K562 (cell line): Measurements from ENCODE around the gene LIN9. TPM values are rescaled to one million over a fixed set of nuclear protein-coding genes. Genes with fewer than 3 reads are reported as not detected.
A peak's percentile ranks its signal among the peaks of the same experiment; 100 is the strongest.

ENCODE experiments used
- ATF6 ChIP-seq: sonication (generic); formaldehyde crosslinking; IDR thresholded peaks from 2 replicates; pipeline ENCODE4 v1.4.0; 2020; ENCODE audit warnings: mild to moderate bottlenecking, missing genetic modification reagents
- BDP1 ChIP-seq: IDR thresholded peaks from 3 replicates; pipeline ENCODE4 v1.6.1; 2011; ENCODE audit not compliant: insufficient read length, insufficient read depth
- BMI1 ChIP-seq: fragments of 150-350 bp; IDR thresholded peaks from 2 replicates; pipeline ENCODE4 v1.6.1; 2014; ENCODE audit warnings: low read length
- EP300 ChIP-seq: IDR thresholded peaks from 2 replicates; pipeline ENCODE4 v1.6.1; 2012; ENCODE audit warnings: low read length, improper control_type of control experiment
- HDAC3 ChIP-seq: fragments of 450-650 bp; IDR thresholded peaks from 2 replicates; pipeline ENCODE4 v1.6.1; 2018; ENCODE audit warnings: borderline replicate concordance, mild to moderate bottlenecking, moderate library complexity; ENCODE audit not compliant: partially characterized antibody
- MEIS2 ChIP-seq: fragments of 450-650 bp; IDR thresholded peaks from 2 replicates; pipeline ENCODE4 v1.6.1; 2014; ENCODE audit warnings: mild to moderate bottlenecking; ENCODE audit not compliant: partially characterized antibody
- RNF2 ChIP-seq: sonication (generic); IDR thresholded peaks from 2 replicates; pipeline ENCODE4 v1.6.1; 2016
- TCF3 ChIP-seq: sonication (generic); formaldehyde crosslinking; IDR thresholded peaks from 2 replicates; pipeline ENCODE4 v1.4.0; 2020; ENCODE audit warnings: mild to moderate bottlenecking, missing genetic modification reagents
- TEAD4 ChIP-seq, 2 experiments: sonication (generic) in 1 of 2; formaldehyde crosslinking in 1 of 2; IDR thresholded peaks; 2 replicates each; pipeline versions ENCODE4 v1.6.1 to v1.8.0; 2012 to 2022; ENCODE audit warnings: borderline replicate concordance in 1 of 2, inconsistent platforms in 1 of 2, low read length in 1 of 2, mild to moderate bottlenecking in 1 of 2, missing genetic modification reagents in 1 of 2
- ZNF324 ChIP-seq: fragments of 250-450 bp; sonication (Bioruptor Pico); IDR thresholded peaks from 2 replicates; pipeline ENCODE4 v1.4.0; 2020; ENCODE audit warnings: mild to moderate bottlenecking
- ZNF766 ChIP-seq: fragments of 200-800 bp; sonication (Bioruptor generic); conservative IDR thresholded peaks from 2 replicates; pipeline ENCODE4 v1.6.1; 2016; ENCODE audit warnings: missing genetic modification characterization, missing compliant biosample characterization
- polyA plus RNA-seq, 8 experiments: library from polyadenylated mRNA; depleted of rRNA in 4 of 8; stranded (reverse) in 5 of 8; unstranded in 3 of 8; fragments of >200 nt; fragmentation: Nextera tagmentation in 2 of 8; fragmentation: Illumina TruSeq in 1 of 8; extraction: Ambion mirVana in 2 of 8; extraction: Trizol in 1 of 8; gene quantifications; 2 replicates each; pipeline versions ENCODE4 v1.2.1 to v1.2.3, GENCODE V29; 2011 to 2014; ENCODE audit warnings: inconsistent platforms in 1 of 8, missing spikeins in 1 of 8
- total RNA-seq, 7 experiments: library from RNA; depleted of rRNA in 6 of 7; stranded (reverse); fragments of >200 nt in 6 of 7; fragmentation: Illumina TruSeq in 2 of 7; extraction: Trizol in 2 of 7; gene quantifications; 2 replicates each; pipeline versions ENCODE4 v1.2.1 to v1.2.3, GENCODE V29; 2011 to 2021; ENCODE audit warnings: low replicate concordance in 1 of 7
- TF ChIP-seq, protein P1 (sequence below): fragments of 450-650 bp; IDR thresholded peaks from 2 replicates; pipeline ENCODE4 v1.7.0; 2016; ENCODE audit warnings: borderline replicate concordance

Gene LIN9
- total and polyA plus RNA-seq, 9 of the 15 experiments (the other 6 are each of a cell fraction or from before 2014, with no cell fraction given) = 18.8 to 33.0 (median 25.5) TPM

- 0 out of 2 replicates have a peak, but pooled peaks have one; percentile 37 for TF ChIP-seq RNF2
- TF ChIP-seq EP300 = 0 out of 2 replicates have a peak, but pooled peaks have one; percentile 34
- peak; percentile 76 for TF ChIP-seq TEAD4 (IDR thresholded peaks at IDR 0.05; ENCODE audit: low read length)
- TF ChIP-seq TEAD4 (CRISPR knock-in tag; IDR thresholded peaks at IDR 0.05; ENCODE audit: borderline replicate concordance) = no peak
- TF ChIP-seq TCF3 = peak; percentile 77
- no peak for TF ChIP-seq ATF6 (CRISPR knock-in tag)
- TF ChIP-seq ZNF766 = peak; percentile 92
- TF ChIP-seq BMI1 = no peak
- TF ChIP-seq ZNF324 = no peak
- no peak for TF ChIP-seq MEIS2
- no peak for TF ChIP-seq HDAC3
- TF ChIP-seq, protein P1, sequence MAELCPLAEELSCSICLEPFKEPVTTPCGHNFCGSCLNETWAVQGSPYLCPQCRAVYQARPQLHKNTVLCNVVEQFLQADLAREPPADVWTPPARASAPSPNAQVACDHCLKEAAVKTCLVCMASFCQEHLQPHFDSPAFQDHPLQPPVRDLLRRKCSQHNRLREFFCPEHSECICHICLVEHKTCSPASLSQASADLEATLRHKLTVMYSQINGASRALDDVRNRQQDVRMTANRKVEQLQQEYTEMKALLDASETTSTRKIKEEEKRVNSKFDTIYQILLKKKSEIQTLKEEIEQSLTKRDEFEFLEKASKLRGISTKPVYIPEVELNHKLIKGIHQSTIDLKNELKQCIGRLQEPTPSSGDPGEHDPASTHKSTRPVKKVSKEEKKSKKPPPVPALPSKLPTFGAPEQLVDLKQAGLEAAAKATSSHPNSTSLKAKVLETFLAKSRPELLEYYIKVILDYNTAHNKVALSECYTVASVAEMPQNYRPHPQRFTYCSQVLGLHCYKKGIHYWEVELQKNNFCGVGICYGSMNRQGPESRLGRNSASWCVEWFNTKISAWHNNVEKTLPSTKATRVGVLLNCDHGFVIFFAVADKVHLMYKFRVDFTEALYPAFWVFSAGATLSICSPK = no peak
- TF ChIP-seq BDP1 = no peak
Observed at GRCh38 chr1:226349801-226350518, 41.0 kb upstream of the LIN9 start (continued).
